HG03558 (cell line): Measurements from ENCODE around the gene SLC7A1.

ENCODE experiments used
- ATAC-seq: cut with Tn5 transposase; IDR thresholded peaks from one replicate; pipeline ENCODE4 v1.9.1; 2021; ENCODE audit warnings: moderate number of reproducible peaks; ENCODE audit not compliant: unreplicated experiment; ENCODE audit errors: extremely low read depth

Gene SLC7A1

DNA sequence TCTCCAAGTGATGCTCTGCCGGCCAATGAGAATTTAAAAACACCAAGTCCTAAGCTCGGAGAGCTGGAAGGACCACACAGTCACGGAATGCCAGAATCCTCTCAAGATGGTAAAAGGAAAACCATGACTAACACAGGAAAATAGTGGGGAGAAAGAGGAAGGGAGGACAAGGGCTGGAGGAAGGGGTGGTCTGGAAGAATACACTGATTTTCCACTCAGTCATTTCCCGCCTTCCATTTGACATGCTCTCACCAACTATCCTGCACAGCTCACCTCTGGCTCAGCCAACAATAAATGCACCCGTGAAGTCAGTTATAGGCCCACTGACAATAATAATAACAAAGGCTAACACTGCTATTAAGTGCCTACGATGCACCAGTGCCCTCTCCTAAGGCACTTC, 31.5 kb downstream of the SLC7A1 start:
- ATAC-seq: no peak

DNA sequence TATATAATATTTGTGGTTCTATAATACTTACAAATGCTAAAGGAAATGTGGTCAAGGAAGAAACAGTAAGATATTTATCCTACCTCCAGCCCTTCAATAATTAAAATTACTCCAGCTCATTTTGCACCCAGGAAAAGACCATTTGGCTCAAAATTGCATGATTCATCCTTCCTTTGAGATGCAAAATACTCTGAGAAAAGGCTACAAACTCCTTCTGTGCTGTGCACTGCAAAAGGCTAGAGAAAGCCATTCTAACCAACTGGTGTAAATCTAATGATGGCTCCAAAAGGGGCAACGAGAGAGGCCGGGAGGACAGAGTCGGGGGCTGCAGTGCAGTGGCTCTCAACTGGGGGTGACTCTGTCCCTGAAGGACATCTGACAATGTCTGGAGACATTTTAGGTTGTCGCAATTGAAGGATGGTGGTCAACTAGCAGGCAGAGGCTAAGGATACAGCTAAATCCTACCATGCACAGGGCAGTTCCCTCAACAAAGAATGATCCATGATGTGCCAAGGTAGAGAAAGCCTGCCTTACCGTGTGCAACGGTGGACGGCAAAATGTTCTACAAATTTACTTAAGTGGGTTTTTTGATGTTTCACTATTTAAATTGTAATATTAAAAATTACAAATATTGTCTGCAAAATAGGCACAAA, 32.6 kb downstream of the SLC7A1 start:
- no peak for ATAC-seq

DNA sequence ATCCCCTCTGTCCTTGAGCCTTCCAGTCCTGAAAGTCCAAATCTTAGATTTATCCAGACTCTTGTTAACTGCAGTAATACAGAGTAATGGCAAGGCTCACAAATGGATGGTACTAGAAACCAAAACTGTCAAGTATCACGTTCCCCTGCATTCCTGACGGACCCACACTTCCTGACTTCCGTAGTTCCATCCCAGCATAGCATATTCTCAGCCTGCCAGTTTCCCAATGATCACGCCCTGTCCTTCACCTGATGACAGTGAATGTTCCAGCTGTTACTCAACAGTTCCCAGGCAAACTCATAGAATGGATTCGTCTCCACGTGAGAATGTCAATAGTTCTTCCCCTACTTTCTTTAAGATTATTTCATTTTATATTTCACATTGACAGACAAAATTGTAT, 33.6 kb downstream of the SLC7A1 start:
- no peak for ATAC-seq

DNA sequence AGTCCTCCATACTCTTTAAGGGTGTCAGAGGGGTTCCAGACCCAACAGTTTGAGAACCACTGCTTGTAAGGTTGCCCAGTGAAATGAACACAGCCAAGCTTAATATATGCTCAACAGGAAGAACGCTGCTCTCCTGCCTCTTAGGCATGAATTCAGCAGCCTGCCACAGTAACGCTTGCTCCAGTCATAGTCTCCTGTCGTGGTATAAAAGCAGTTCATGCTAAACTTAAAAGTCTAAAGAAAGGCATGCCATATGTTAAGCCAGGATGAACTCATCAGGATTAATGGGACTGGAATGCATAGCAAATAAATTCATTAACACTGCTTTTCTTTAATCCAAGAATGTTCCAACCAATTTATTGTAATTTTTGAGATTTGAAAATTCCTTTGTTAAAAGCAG, 38.7 kb downstream of the SLC7A1 start:
- no peak for ATAC-seq

DNA sequence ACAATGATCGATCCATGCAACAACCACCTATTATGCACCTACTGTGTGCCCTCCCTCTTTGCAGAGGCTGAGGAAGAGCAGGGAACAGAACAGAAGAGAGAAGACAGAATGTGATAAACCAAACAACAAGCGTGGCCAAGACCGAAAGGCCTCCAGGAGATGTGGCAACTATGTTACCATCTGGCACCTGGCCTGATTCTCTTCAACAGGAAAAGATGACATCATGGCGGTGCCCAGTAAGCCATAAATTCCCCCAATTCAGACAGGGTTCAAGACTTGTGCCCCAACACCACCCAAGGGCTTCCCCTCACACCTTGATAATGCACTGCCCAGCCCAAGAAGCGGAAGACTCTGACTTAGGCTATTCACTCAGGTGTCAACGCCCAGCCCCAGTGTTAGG, 44.3 kb downstream of the SLC7A1 start:
- ATAC-seq: no peak

DNA sequence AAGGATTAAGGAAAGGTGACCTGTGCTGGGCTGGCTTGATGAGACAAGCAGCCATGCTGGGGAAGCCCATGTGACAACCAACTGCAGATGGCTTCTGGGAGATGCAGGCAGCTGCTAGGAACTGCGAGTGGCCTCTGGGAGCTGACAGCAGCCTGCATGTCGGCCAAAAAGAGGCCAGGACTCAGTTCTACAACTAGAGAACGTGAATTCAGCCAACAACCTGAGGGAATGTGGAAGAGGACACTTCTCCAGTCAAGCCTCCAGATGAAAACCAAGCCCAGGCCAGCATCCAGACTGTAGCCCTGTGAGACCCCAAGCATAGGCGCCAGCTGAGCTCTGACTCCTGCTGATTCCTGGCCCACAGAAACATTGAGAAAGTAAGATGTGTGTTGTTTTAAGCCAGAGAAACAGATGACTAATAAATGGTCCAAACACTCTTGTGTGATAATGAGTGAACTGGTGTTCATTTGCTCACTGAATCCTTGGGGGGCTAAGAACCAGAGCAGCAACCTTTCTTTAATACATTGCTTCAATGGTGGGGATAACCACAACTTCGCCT, 45.0 kb downstream of the SLC7A1 start:
- no peak for ATAC-seq

DNA sequence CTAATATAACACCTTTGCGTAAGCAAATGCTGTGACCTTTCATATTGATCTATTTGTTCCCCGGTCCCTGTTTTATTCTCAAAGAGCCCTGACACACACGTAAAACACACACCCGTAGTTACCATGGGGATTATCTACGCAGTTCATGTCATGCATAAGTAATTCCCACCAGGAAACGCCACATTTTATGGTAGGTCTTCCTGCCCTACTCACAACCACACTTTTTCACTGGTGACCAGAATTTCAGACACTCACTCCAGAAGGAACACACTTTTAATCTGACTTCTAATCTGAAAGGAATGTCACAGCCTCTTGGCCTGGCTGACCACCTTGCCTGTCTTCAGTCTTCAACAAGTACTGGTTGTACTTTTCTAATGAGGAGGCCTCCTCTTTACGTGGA, 46.8 kb downstream of the SLC7A1 start:
- ATAC-seq: no peak

DNA sequence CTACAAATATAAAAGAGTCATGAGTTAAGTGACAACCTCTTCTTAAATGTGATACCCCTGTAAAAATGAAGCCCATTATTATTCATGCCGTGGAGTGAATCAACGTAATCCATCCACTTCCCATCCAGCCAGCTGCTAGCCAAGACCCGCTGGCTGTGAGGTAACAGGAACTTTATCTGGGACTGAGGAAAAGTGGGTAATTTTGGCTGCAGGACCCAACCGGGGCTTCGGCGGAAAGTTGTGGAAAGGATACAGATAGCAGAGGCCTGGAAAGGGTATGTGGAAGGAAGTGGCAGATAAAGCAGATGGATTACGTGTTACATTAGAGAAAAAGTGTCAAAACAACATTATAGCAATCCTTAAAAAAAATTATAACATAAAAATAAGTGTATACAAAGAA, 48.3 kb downstream of the SLC7A1 start:
- ATAC-seq: no peak

DNA sequence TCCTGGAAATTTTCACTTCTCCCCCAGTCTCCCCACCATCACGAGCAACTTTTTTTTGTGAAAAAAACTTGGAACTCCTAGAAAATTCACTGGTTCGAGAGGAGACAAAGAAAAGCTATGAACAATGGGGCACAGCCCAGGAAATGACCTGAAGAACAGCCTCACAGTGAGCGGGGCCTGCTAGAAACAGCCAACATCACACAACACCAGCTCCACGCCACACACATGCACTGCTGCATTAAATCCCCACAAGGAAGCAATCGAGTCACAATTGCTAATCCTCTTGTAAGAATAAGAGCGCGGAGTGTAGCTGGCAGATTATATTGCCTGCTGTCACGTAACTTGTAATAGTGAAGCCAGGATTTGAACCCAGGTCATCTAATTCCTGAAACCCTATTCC, 48.8 kb downstream of the SLC7A1 start:
- no peak for ATAC-seq

DNA sequence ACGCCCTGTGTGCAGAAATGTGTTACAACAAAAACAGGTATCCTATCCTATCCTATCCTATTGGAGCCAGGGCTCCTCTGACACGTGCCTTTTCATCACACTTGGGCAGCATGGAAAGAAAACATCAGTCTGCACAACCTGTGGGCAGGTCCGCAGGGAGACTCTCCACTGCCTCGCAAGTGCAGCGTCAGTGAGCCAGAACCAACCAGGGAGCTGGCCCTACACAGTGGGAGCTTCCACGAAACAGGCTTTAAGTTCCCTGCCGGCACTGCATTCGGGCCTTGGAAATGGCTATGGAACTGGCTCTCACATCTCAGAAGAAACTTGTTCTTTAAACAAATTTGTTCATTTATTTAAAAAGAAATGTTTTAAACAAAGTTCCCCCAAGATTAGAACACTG, 49.5 kb downstream of the SLC7A1 start:
- no peak for ATAC-seq

DNA sequence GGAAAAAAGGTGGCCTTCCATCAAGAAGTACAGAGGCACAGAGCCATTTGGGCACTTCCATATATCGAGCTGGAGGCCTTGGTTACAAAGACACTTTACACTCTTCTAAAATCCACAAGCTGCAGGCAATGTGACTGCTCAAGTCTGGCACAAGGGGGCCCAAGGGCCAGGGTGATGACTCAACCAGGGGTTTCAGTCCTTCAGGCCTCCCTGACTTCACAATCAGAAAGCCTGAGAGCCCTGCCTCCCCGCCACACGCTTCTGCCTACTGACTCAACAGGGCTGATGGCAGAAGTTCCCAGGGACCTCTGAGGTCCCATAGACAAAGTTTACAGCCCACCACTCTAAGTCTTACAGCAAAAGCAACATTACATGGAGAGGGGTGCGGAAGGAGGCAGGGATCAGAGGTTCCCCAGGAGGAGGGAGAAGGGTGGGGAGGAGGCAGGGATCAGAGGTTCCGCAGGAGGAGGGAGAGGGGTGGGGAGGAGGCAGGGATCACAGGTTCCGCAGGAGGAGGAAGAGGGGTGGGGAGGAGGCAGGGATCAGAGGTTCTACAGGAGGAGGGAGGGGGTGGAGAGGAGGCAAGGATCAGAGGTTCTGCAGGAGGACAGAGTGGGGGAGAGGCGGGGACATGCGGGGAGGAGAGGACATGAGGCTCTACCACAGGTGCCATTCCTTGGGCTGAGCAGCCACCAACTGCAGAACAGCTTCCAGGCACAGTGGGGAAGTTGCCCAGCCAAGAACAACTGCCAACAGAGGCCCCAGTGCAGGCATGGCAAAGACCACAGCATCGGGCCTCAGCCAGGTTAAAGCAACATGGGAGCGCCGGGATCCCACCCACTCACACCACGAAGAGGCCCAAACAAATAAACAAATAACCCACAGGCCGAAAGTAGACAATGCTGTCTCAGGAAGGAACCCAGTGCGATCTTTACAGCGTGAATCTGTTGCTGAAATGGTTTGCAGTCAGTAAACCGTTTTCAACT, 52.0 kb downstream of the SLC7A1 start:
- peak; percentile 97 for ATAC-seq

DNA sequence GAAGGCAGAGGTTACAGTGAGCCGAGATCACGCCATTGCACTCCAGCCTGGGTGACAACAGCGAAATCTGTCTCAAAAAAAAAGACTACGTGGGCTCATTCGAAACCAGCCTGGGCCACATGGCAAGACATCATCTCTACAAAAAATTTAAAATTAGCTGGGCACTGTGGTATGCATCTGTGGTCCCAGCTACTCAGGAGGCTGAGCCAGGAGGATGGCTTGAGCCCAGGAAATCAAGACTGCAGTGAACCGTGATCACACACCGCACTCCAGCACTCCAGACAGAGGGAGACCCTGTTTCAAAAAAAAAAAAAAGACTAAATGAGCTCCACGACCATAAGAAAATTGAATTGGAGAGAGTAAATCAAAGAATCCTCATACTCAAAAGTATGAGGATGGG, 53.1 kb downstream of the SLC7A1 start:
- ATAC-seq: no peak

DNA sequence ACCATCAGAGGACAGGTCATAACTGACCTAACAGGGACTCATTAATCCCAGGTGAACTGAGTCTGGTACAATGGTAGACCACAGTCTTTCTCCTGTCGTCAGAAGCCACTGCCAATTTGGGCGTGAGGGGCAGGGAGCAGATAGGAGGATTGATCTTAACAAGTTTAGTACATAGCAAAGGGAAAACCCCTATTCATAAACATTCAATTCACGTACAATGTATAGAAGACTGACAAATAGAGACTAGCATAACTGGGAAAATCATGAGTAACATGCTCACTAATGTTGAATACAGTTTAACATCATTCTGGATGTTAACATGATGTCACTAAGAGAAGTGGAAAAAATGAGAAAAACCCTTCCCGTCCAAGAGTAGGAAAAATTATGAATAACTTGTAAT, 54.1 kb downstream of the SLC7A1 start:
- no peak for ATAC-seq

DNA sequence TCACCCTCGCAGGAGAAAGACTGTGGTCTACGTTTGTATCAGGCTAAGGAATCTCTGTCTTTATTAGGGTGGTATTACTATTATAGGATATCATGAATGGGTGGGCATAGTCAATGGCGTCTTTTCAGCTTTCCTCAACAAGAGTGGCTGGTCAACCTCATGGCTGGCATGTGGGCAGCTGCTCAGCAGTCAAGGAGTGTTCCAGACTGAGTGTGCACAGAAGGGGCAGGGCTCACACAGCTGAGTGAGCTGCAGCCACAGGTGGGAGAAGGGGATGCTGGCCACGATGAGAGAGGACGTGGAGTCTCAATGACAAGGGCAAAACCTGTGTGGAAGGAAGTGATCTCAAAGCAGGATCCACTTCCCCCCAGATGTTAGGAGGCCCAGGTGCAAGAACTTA, 54.7 kb downstream of the SLC7A1 start:
- no peak for ATAC-seq

DNA sequence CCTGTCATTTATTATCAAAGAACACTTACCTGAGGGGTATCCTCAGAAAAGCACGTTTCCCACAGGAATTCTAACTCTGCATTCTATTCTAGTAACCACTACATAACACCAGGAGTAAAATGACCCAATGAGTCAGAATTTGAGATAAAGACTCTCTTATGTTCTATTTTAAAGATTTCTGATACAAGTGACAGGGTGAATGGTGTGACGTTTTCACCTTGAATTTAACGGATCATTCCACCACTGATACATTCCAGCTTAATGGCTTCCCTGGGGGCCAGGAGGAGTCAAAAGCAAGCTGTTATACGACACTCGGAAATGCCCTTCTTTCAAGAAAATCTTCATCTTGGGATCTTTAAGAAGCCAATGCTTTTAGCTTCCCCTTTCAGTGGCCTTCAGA, 55.2 kb downstream of the SLC7A1 start:
- no peak for ATAC-seq

DNA sequence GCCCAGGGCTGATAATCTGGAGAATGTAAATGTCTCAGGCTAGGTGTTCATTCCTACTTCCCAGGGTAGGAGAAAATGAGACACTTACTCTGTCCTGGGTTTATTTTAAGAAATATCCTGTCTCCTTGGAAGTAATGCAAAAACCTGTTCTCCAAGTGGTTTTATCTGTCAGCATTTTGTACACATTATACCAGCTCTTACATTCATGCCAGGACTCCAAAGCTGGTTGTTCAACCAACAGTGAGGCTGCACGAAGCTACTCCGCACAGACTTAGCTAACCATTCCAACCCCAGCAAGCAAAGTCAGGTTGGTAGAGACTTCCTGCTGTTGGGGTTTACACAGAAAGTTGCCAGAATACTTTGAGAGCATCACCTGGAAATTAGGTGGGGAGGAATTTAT, 55.6 kb downstream of the SLC7A1 start:
- ATAC-seq: no peak

DNA sequence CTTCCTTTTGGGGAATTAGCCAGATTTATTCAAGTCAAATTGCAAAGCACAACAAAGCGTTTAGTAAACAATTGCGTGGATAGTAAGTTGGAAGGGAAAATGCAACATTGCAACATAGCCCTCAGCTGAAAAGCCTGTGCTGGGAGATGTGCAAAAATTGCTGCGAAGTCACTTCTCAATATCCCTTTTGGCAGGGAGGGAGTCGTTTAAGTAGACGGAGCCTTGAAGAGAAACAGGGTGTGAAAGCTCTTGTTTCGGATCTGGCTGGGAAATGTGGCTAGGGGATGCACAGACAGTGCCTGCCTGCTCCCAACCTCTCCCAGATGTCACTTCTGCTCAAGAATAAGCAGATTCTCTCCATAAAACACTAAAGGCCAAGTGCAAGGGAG, 56.8 kb downstream of the SLC7A1 start:
- no peak for ATAC-seq

DNA sequence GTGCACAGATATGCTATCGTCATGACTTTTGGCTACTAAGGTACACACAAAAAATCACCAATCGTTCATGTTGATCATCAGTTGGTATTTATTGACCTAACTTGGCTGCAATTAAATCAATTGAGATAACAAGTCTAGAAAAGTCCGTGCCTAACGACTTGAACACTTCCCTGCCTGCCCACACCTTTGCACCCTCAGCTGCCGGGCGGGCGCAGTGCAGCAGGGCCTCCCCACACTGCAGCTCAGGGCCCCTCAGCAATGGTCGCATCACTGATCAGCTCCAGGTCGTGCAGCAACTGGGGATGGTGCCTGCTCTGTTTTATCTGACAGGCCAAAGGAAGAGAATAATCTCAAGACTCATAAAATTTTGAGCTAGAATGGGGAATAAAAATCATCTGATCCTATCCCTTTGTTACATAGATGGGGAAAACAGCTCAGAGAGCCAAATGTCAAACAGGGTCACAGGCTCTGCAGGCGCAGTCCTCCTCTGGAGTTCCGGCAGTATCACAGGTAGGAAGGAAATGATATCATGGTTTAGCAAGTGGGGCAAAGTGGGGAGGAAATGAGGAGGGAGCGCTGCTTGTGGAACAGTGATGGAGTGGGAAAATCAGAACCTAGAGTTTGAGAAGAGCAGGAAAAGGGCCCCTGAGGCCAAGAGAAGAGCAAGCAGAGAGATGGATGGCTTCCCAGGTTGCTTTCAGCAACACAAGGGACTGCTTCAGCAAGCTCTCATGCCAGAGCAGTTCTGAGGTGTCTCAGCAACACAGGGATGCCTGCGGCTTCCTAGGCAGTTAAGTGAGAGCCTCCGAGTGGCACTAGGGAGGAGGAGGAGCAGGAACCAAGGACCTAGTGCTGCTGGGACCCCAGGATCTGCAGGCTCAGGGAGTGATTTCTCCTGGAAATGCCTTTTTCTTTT, 57.5 kb downstream of the SLC7A1 start:
- ATAC-seq: no peak

DNA sequence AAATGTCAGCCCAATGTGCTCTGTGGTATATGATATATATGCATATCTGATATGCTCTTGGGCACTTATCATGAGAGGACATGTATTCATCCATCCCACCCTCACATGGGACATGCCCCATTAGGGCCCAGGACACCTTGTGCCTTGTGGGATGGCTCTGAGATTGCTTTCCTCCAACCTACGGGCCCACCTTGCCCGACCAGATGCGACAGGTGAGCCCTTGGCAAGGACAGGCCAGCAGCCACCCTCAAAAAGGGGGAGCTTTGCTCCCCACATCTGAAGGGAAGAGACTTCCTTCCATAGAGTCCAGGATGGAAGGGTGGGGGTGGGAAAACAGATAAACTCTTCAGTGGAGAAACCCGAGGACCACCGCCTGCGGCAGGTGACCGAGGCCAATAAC, 58.6 kb downstream of the SLC7A1 start:
- no peak for ATAC-seq
